A549 (cell line): Measurements from ENCODE around the gene CDC14B.

Experiments used
- BCL3 ChIP-seq: fragments of >200 bp; sonication (Bioruptor Twin); formaldehyde crosslinking; IDR thresholded peaks from 3 replicates; pipeline ENCODE4 v1.6.1; 2016
- CEBPB ChIP-seq, 2 experiments: fragments of >200 bp in 1 of 2; sonication (Bioruptor Twin) in 1 of 2; formaldehyde crosslinking in 1 of 2; IDR thresholded peaks; 2 replicates each; pipeline ENCODE4 v1.6.1; 2012 to 2016
- CHD2 ChIP-seq: fragments of 150-350 bp; IDR thresholded peaks from 2 replicates; pipeline ENCODE4 v1.6.1; 2014; ENCODE audit warnings: low read length; ENCODE audit not compliant: partially characterized antibody
- ELK1 ChIP-seq: fragments of 150-350 bp; IDR thresholded peaks from 2 replicates; pipeline ENCODE4 v1.6.1; 2014; ENCODE audit warnings: low read depth, mild to moderate bottlenecking, low read length
- ESRRA ChIP-seq: fragments of 150-350 bp; IDR thresholded peaks from 2 replicates; pipeline ENCODE4 v1.6.1; 2014; ENCODE audit warnings: mild to moderate bottlenecking, low read length, borderline replicate concordance
- MYC ChIP-seq: IDR thresholded peaks from 2 replicates; pipeline ENCODE4 v1.6.1; 2012; ENCODE audit warnings: mild to moderate bottlenecking, inconsistent platforms, low read length, improper control_type of control experiment, borderline replicate concordance
- NFE2L2 ChIP-seq: fragments of 150-350 bp; conservative IDR thresholded peaks from 2 replicates; pipeline ENCODE4 v1.6.1; 2014; ENCODE audit warnings: low read length
- NPAS2 ChIP-seq: fragments of 250-450 bp; sonication (Bioruptor Pico); IDR thresholded peaks from 2 replicates; pipeline ENCODE4 v1.8.0; 2022; ENCODE audit warnings: mild to moderate bottlenecking, moderate library complexity, borderline replicate concordance
- POLR2A ChIP-seq: IDR thresholded peaks from 2 replicates; pipeline ENCODE4 v1.6.1; 2012; ENCODE audit warnings: mild to moderate bottlenecking, low read length
- RARB ChIP-seq: fragments of 250-450 bp; sonication (Bioruptor Pico); IDR thresholded peaks from 2 replicates; pipeline ENCODE4 v1.8.0; 2021; ENCODE audit warnings: mild to moderate bottlenecking, moderate library complexity
- RCOR1 ChIP-seq: fragments of 150-350 bp; IDR thresholded peaks from 2 replicates; pipeline ENCODE4 v1.6.1; 2014; ENCODE audit warnings: antibody characterized with exemption, low read length, low read depth
- TF ChIP-seq, protein P1 (sequence below): fragments of >200 bp; sonication (Bioruptor Twin); formaldehyde crosslinking; IDR thresholded peaks from 3 replicates; pipeline ENCODE4 v1.5.1; 2016

DNA sequence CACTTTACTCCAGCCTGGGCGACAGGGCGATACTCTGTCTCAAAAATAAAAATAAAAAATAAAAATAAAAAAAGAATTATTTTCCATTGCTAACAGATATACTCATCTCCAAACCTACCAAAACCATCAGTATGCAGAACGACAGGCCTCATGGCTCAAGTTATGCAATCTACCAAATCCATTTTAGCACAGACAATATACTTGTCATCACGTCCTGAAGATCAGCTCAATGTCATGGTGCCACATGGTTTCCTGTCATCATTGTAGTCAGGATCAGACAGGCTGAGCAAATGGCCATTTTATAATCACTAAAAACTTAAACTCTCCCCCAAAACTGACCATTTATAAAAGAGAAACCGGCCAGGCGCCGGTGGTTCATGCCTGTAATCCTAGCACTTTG, 100.5 kb downstream of the CDC14B start:
- TF ChIP-seq NFE2L2 (no peak), RARB (CRISPR knock-in tag) (no peak), CHD2 (no peak), POLR2A (no peak), RCOR1 (no peak), NPAS2 (CRISPR knock-in tag) (no peak), CEBPB (IDR thresholded peaks at IDR 0.05) (no peak), ESRRA (no peak), BCL3 (no peak), ELK1 (no peak), MYC (no peak)
- TF ChIP-seq, protein P1, sequence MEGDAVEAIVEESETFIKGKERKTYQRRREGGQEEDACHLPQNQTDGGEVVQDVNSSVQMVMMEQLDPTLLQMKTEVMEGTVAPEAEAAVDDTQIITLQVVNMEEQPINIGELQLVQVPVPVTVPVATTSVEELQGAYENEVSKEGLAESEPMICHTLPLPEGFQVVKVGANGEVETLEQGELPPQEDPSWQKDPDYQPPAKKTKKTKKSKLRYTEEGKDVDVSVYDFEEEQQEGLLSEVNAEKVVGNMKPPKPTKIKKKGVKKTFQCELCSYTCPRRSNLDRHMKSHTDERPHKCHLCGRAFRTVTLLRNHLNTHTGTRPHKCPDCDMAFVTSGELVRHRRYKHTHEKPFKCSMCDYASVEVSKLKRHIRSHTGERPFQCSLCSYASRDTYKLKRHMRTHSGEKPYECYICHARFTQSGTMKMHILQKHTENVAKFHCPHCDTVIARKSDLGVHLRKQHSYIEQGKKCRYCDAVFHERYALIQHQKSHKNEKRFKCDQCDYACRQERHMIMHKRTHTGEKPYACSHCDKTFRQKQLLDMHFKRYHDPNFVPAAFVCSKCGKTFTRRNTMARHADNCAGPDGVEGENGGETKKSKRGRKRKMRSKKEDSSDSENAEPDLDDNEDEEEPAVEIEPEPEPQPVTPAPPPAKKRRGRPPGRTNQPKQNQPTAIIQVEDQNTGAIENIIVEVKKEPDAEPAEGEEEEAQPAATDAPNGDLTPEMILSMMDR, result no peak
